ENCODE results near the gene CRHR1.

CRHR1 gene

GRCh38 chr17:45749831-45750335 lies 34.2 kb upstream of the CRHR1 start:
- Histone ChIP-seq H3K4me3 (ENCODE audit: low read depth, low read length) (no peak overlapping the region), H3K9me3 (ENCODE audit: severe bottlenecking) (peaks cover 2% of the 10 kb centered on the region), H3K36me3 (no peaks in the 10 kb centered on the region), H3K27ac (no peak overlapping the region; the same call in 1 of the 2 replicates), H3K27me3 (ENCODE audit: insufficient read depth, low read depth, severe bottlenecking) (no peaks in the 10 kb centered on the region)
- TF ChIP-seq, protein P1, sequence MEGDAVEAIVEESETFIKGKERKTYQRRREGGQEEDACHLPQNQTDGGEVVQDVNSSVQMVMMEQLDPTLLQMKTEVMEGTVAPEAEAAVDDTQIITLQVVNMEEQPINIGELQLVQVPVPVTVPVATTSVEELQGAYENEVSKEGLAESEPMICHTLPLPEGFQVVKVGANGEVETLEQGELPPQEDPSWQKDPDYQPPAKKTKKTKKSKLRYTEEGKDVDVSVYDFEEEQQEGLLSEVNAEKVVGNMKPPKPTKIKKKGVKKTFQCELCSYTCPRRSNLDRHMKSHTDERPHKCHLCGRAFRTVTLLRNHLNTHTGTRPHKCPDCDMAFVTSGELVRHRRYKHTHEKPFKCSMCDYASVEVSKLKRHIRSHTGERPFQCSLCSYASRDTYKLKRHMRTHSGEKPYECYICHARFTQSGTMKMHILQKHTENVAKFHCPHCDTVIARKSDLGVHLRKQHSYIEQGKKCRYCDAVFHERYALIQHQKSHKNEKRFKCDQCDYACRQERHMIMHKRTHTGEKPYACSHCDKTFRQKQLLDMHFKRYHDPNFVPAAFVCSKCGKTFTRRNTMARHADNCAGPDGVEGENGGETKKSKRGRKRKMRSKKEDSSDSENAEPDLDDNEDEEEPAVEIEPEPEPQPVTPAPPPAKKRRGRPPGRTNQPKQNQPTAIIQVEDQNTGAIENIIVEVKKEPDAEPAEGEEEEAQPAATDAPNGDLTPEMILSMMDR (IDR thresholded peaks at IDR 0.05; ENCODE audit: low read depth, low read length) = no peak
- no peak for DNase-seq

DNA sequence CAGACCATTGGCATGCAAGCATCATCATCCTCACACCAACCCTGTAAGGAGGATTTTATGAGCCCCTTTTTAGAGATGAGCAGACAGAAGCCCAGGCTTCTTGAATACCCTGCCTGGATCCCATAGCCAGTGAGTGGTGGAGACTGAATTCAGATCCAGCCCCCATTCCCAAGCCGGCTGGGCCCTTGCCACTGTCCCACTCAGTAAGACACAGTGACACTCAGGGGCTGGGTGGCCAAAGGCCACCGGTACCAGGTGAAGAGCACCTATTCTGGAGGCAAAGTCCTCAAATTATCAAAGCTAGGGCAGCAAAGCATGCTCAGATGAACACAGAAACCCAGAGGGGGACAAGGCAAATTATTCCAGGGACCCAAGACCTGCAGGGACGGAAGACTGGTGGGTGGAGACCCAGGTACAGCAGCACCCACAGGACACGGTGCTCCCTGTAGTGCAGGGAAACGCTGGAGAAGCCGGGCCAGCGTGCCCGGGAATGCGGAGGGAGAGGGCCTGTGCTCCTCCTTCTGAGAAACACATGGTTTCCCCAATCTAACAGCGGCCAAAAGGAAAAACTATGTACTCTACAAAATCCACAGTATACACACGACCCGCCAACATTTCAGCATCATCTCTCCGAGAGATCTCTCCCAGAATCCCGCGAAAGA lies 33.2 kb upstream of the CRHR1 start:
- DNase-seq = no peak
- H3K9me3 ChIP-seq (ENCODE audit: severe bottlenecking) = peaks cover 2% of the 10 kb centered on the region
- H3K27ac ChIP-seq = no peak overlapping the region
- TF ChIP-seq, protein P1 (IDR thresholded peaks at IDR 0.05; ENCODE audit: low read depth, low read length) = no peak
- H3K27me3 ChIP-seq (ENCODE audit: insufficient read depth, low read depth, severe bottlenecking) = no peaks in the 10 kb centered on the region
- no peak overlapping the region for H3K4me3 ChIP-seq (ENCODE audit: low read depth, low read length)
- H3K36me3 ChIP-seq = no peaks in the 10 kb centered on the region

GRCh38 chr17:45751466-45751865 lies 32.7 kb upstream of the CRHR1 start:
- Histone ChIP-seq H3K27ac (no peak overlapping the region), H3K4me3 (ENCODE audit: low read depth, low read length) (no peak overlapping the region), H3K36me3 (no peaks in the 10 kb centered on the region), H3K27me3 (ENCODE audit: insufficient read depth, low read depth, severe bottlenecking) (no peaks in the 10 kb centered on the region), H3K9me3 (ENCODE audit: severe bottlenecking) (peaks cover 2% of the 10 kb centered on the region)
- TF ChIP-seq, protein P1 (IDR thresholded peaks at IDR 0.05; ENCODE audit: low read depth, low read length) = no peak
- DNase-seq = no peak

GRCh38 chr17:45752246-45752645 lies 31.9 kb upstream of the CRHR1 start:
- peaks cover 2% of the 10 kb centered on the region for H3K9me3 ChIP-seq (ENCODE audit: severe bottlenecking)
- no peak overlapping the region for H3K4me3 ChIP-seq (ENCODE audit: low read depth, low read length)
- DNase-seq = no peak
- TF ChIP-seq, protein P1 (IDR thresholded peaks at IDR 0.05; ENCODE audit: low read depth, low read length) = no peak
- H3K27me3 ChIP-seq (ENCODE audit: insufficient read depth, low read depth, severe bottlenecking) = no peaks in the 10 kb centered on the region
- no peak overlapping the region for H3K27ac ChIP-seq
- no peaks in the 10 kb centered on the region for H3K36me3 ChIP-seq

- TF ChIP-seq, protein P1 (IDR thresholded peaks at IDR 0.05; ENCODE audit: low read depth, low read length) = no peak
- no peak for DNase-seq
- Histone ChIP-seq H3K9me3 (ENCODE audit: severe bottlenecking) (peaks cover 2% of the 10 kb centered on the region), H3K27ac (no peak overlapping the region), H3K4me3 (ENCODE audit: low read depth, low read length) (no peak overlapping the region), H3K27me3 (ENCODE audit: insufficient read depth, low read depth, severe bottlenecking) (no peaks in the 10 kb centered on the region), H3K36me3 (no peaks in the 10 kb centered on the region)
Measured at GRCh38 chr17:45753645-45754225, 30.4 kb upstream of the CRHR1 start.
